Prostate gland (tissue), 2 donors: ENCODE measurements around the gene SEC14L1. TPM values are rescaled to one million over a fixed set of nuclear protein-coding genes. Genes with fewer than 3 reads are reported as not detected.
"Not testable (repeated sequence)": the region's sequence is repeated elsewhere in the genome, so short reads cannot be mapped to it uniquely, and the experiment has no call there.

Source experiments
- DNase-seq: peaks from one replicate; pipeline ENCODE4 v3.0.0-alpha.2; 2019; ENCODE audit warnings: low spot score
- H3K27ac ChIP-seq, 2 donors: fragments of 200-600 bp; sonication (generic); 2 replicates each; pipeline ENCODE4 v1.5.1; 2017 to 2019
- H3K27me3 ChIP-seq: fragments of 200-600 bp; sonication (generic); replicated peaks from 2 replicates; pipeline ENCODE4 v1.5.1; 2019; ENCODE audit not compliant: insufficient read depth
- H3K36me3 ChIP-seq, 2 donors: fragments of 200-600 bp; sonication (generic); 1 replicate in 1 of 2; 2 replicates in 1 of 2; pipeline versions ENCODE4 v1.5.1 to v1.8.1; 2017 to 2019
- H3K4me1 ChIP-seq: fragments of 200-600 bp; sonication (generic); replicated peaks from 2 replicates; pipeline ENCODE4 v1.5.1; 2019
- H3K4me3 ChIP-seq, 2 donors: fragments of 200-600 bp; sonication (generic); 2 replicates each; pipeline ENCODE4 v1.5.1; 2017 to 2019
- H3K9me3 ChIP-seq: fragments of 200-600 bp; sonication (generic); 2 replicates; pipeline ENCODE4 v1.5.1; 2017
- POLR2A ChIP-seq: fragments of 450-650 bp; IDR thresholded peaks from one replicate; pipeline ENCODE4 v1.6.1; 2016; ENCODE audit warnings: antibody characterized with exemption, mild to moderate bottlenecking
- POLR2AphosphoS5 ChIP-seq: sonication (generic); formaldehyde crosslinking; IDR thresholded peaks from one replicate; pipeline ENCODE4 v1.6.1; 2017; ENCODE audit warnings: antibody characterized with exemption
- WGBS: methylation state at CpG from one replicate; pipeline ENCODE4 v1.1.5; 2018; 5-methylcytosine and 5-hydroxymethylcytosine counted together
- intact Hi-C: fragments of 100-400 bp; cut with DNase I; formaldehyde crosslinking; loops from one replicate; pipeline ENCODE4 v1.14.2; 2022
- total RNA-seq, 2 donors: library from RNA; depleted of rRNA; stranded (reverse); fragments of >200 nt; gene quantifications; one replicate each; pipeline ENCODE4 v1.1.0, GENCODE V29; 2016
- TF ChIP-seq, protein P1 (sequence below), 4 experiments: fragments of 200-600 bp in 2 of 4; fragments of 450-650 bp in 2 of 4; sonication (generic) in 2 of 4; IDR thresholded peaks; 1 replicate in 3 of 4; 2 replicates in 1 of 4; pipeline ENCODE4 v1.5.1; 2016 to 2019; ENCODE audit warnings: antibody characterized with exemption in 4 of 4, mild to moderate bottlenecking in 2 of 4, moderate library complexity in 2 of 4

The SEC14L1 gene
- total RNA-seq, 2 donors from 2014 or later = 39.9 to 175 TPM

DNA sequence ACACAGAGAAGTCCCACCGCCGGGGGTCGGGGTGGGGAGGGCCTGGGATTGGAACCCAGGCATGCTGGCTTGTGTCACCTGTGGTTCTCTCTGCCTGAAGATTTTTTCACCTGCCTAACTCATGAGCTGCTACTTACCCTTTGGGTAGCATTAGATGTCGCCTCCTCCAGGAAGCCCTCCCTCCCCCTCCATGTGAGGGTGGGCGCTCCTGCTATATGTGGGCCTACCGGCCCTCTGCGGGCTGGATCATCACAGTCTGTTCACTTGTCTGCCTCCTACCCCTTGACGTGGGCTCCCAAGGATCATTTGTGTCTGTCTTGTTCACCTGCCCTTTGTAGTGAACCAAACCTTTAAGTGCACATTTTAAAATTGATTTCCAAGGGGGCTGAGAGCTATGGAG, 106.8 kb downstream of the SEC14L1 start:
- intact Hi-C loops = loop anchor here (2.0 to 5.0 kb wide), 2 partner anchors 40 to 161 kb away; no protein-coding TSS in a partner anchor
- 55% methylated on average over 8 of the region's 8 CpGs for WGBS
- Histone ChIP-seq H3K4me1 (peaks cover 3% of the 10 kb centered on the region), H3K9me3 (no peaks in the 10 kb centered on the region), H3K36me3 (no peaks in the 10 kb centered on the region), H3K27ac (no peak overlapping the region), H3K4me3 (no peak overlapping the region), H3K27me3 (no peaks in the 10 kb centered on the region)
- no peak for DNase-seq
- TF ChIP-seq POLR2A (no peak), POLR2AphosphoS5 (no peak)
- TF ChIP-seq, protein P1, sequence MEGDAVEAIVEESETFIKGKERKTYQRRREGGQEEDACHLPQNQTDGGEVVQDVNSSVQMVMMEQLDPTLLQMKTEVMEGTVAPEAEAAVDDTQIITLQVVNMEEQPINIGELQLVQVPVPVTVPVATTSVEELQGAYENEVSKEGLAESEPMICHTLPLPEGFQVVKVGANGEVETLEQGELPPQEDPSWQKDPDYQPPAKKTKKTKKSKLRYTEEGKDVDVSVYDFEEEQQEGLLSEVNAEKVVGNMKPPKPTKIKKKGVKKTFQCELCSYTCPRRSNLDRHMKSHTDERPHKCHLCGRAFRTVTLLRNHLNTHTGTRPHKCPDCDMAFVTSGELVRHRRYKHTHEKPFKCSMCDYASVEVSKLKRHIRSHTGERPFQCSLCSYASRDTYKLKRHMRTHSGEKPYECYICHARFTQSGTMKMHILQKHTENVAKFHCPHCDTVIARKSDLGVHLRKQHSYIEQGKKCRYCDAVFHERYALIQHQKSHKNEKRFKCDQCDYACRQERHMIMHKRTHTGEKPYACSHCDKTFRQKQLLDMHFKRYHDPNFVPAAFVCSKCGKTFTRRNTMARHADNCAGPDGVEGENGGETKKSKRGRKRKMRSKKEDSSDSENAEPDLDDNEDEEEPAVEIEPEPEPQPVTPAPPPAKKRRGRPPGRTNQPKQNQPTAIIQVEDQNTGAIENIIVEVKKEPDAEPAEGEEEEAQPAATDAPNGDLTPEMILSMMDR (IDR thresholded peaks at IDR 0.05) = no peak

DNA sequence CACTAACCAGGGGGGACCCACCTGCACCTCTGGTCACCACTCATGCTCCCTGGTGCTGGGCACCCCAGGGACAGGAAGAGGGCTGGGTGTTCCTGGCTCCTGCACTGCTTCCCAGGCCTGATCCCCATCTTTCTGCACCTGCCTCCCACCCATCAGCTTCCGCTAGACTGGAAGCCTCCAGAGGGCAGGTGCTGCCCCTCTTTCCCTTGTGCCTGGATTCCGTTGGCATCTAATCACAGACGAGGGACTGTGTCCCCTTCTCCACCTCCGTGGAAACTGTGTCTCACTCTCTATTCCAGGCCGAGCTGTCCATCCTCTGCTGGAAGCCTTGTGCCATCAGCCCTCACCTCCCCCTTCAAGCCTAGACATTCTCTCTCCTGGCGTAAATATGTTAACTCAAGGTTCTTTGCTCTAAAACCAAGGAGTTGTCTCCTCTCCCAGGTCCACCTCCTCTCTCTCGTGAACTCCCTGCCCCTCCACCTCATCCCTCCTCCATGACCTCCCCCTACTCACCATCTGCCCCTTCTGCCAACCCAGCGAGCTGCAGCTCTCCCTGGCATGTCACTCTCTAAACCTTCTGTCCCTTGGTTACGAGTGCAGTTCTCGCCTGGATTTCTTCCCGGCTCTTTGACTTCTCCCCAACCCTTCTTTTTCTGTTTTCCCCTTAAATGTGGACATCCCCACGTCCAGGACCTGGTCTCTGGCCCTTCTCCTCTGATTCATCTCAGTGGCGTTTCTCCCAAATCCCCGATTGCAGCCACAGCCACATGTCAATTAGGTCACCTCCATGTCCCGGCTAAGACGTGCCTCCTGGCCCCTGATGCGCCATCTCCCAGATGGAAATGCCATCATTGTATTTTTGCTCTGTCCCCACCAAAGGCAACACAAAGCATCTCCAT, 107.7 kb downstream of the SEC14L1 start:
- TF ChIP-seq POLR2A (no peak), POLR2AphosphoS5 (no peak)
- TF ChIP-seq, protein P1 (IDR thresholded peaks at IDR 0.05) = no peak
- intact Hi-C loops = loop anchor here (5.0 kb wide), 1 partner anchor 41 kb away; no protein-coding TSS in a partner anchor
- Histone ChIP-seq H3K4me3 (no peak overlapping the region), H3K27me3 (no peaks in the 10 kb centered on the region), H3K36me3 (no peaks in the 10 kb centered on the region), H3K27ac (no peak overlapping the region), H3K4me1 (peaks cover 3% of the 10 kb centered on the region), H3K9me3 (no peaks in the 10 kb centered on the region)
- WGBS = 79% methylated on average over 17 of the region's 17 CpGs
- DNase-seq = no peak

DNA sequence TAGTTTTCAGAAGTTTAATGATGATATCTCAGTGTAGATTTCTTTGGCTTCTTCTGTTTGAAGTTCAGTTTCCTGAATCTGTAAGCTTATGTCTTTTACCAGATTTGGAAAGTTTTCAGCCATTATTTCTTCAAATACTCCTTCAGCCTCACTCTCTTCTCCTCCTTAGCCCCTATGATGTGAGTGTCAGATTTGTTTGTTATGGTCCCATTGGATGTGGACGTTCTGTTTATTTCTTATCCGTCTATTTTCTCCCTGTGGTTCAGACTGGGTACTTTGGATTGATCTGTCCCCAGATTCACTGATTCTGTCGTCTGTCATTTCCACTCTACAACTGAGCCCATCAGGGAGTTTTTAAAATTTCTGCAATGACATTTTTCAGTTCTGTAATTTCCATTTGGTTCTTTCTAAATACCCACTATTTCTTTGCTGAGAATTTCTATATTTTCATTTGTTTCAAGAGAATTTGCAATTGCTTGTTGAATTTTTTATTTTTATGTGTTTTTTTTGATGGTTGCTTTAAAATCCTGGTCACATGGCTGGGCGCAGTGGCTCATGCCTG, 110.9 kb downstream of the SEC14L1 start:
- intact Hi-C loops = no loop called here
- WGBS = 78% methylated on average over 4 of the region's 4 CpGs

DNA sequence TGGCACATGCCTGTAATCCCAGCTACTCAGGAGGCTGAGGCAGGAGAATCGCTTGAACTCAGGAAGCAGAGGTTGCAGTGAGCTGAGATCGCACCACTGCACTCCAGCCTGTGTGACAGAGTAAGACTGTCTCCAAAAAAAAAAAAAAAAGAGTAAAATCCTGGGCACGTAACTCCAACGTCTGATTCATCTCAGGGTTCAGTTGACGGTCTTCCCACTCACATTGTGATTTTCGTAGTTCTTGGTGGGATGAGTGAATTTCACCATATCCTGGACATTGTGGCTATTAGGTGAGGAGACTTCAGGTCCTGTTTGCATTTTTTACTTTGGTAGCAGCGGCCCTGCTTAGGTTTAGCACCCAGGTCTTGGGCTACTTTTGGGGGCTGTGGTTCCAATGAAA, 111.5 kb downstream of the SEC14L1 start:
- H3K4me1 ChIP-seq, DNase-seq, intact Hi-C loops, H3K27ac ChIP-seq, H3K27me3 ChIP-seq, H3K36me3 ChIP-seq, H3K4me3 ChIP-seq, H3K9me3 ChIP-seq: not testable (repeated sequence)
- WGBS = 61% methylated on average over 7 of the region's 7 CpGs

More for the DNA sequence above, 110.9 kb downstream of the SEC14L1 start:
- Histone ChIP-seq H3K4me3 (no peak overlapping the region), H3K27ac (no peak overlapping the region), H3K27me3 (no peaks in the 10 kb centered on the region), H3K9me3 (no peaks in the 10 kb centered on the region), H3K4me1 (peaks cover under 1% of the 10 kb centered on the region), H3K36me3 (no peaks in the 10 kb centered on the region)
- no peak for TF ChIP-seq POLR2AphosphoS5
- TF ChIP-seq POLR2A = no peak
- no peak for DNase-seq

DNA sequence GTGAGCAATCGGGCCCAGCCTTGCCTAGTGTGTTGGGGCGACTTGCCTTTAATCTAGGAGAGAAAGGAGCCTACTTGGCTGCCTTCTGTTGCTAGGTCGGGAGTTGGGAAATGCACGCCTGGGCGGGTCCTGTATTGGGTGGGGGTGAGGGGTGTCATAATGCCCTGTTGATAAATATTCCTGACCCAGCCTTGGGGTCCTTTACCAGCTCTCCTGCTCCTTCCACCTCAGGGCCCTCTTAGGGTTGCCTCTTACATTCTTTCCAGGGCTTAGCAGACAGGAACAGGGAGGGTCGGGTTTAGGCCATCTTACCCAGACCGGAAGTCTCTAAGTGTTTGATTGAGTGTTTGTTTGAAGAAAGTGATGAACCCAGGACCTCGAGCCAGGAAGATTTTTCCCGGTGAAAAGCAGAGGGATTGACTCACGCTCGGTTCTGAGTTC, 112.9 kb downstream of the SEC14L1 start:
- intact Hi-C loops = no loop called here
- H3K4me1 ChIP-seq = no peaks in the 10 kb centered on the region
- WGBS = 73% methylated on average over 10 of the region's 11 CpGs

More for the DNA sequence above, 112.9 kb downstream of the SEC14L1 start:
- no peak overlapping the region for H3K4me3 ChIP-seq
- no peak for TF ChIP-seq POLR2AphosphoS5
- TF ChIP-seq POLR2A = no peak
- TF ChIP-seq, protein P1 (IDR thresholded peaks at IDR 0.05) = no peak
- H3K36me3 ChIP-seq = no peaks in the 10 kb centered on the region
- H3K27me3 ChIP-seq = no peaks in the 10 kb centered on the region
- H3K9me3 ChIP-seq = no peaks in the 10 kb centered on the region
- H3K27ac ChIP-seq = no peak overlapping the region
- no peak for DNase-seq
